Measurements from ENCODE around the gene FLAD1.

GRCh38 chr1:155023627-155024026 lies 40.5 kb downstream of the FLAD1 start:
- no peak for TF ChIP-seq SMAD3 (CRISPR knock-in tag; IDR thresholded peaks at IDR 0.05; ENCODE audit: borderline replicate concordance)
- no peak for TF ChIP-seq MAX (CRISPR knock-in tag; IDR thresholded peaks at IDR 0.05)
- no peak for TF ChIP-seq ESRRA (CRISPR knock-in tag; IDR thresholded peaks at IDR 0.05; ENCODE audit: borderline replicate concordance)
- TF ChIP-seq CTCF (IDR thresholded peaks at IDR 0.05): no peak
- no peak for TF ChIP-seq E2F5 (CRISPR knock-in tag; IDR thresholded peaks at IDR 0.05)
- no peak for TF ChIP-seq ELF4 (CRISPR knock-in tag; IDR thresholded peaks at IDR 0.05; ENCODE audit: low read depth)
